Neural crest cell (in vitro differentiated cells): ENCODE data around the gene FN1. TPM values are rescaled to one million over a fixed set of nuclear protein-coding genes. Genes with fewer than 3 reads are reported as not detected.

ENCODE experiments used
- DNase-seq: peaks from one replicate; pipeline ENCODE4 v3.0.0; 2021; ENCODE audit warnings: low read depth, mixed read lengths, low spot score
- H3K27ac Mint-ChIP-seq: one replicate; pipeline ENCODE4 v1.8.0; 2021; ENCODE audit warnings: mild to moderate bottlenecking, mixed read lengths; ENCODE audit not compliant: unreplicated experiment
- H3K27me3 Mint-ChIP-seq: 2 replicates; pipeline ENCODE4 v1.8.0; 2021; ENCODE audit warnings: low read depth, mild to moderate bottlenecking, mixed read lengths
- H3K36me3 Mint-ChIP-seq: 2 replicates; pipeline ENCODE4 v1.8.0; 2021; ENCODE audit warnings: low read depth, mild to moderate bottlenecking, mixed read lengths
- H3K4me1 Mint-ChIP-seq: 2 replicates; pipeline ENCODE4 v1.8.0; 2021; ENCODE audit warnings: mixed read lengths
- H3K4me3 Mint-ChIP-seq: one replicate; pipeline ENCODE4 v1.8.0; 2021; ENCODE audit warnings: mild to moderate bottlenecking, mixed read lengths
- H3K9me3 Mint-ChIP-seq: 2 replicates; pipeline ENCODE4 v1.8.0; 2021; ENCODE audit warnings: mixed read lengths
- total RNA-seq: library from RNA; stranded (reverse); gene quantifications from 2 replicates; pipeline ENCODE4 v1.2.1, GENCODE V29; 2021
- TF ChIP-seq, protein P1 (sequence below): fragments of 200-600 bp; sonication (generic); conservative IDR thresholded peaks from 2 replicates; pipeline ENCODE4 v1.5.0; 2021; ENCODE audit warnings: antibody characterized with exemption, mild to moderate bottlenecking

FN1 gene
- total RNA-seq, 1 donor from 2014 or later = 103 TPM

DNA sequence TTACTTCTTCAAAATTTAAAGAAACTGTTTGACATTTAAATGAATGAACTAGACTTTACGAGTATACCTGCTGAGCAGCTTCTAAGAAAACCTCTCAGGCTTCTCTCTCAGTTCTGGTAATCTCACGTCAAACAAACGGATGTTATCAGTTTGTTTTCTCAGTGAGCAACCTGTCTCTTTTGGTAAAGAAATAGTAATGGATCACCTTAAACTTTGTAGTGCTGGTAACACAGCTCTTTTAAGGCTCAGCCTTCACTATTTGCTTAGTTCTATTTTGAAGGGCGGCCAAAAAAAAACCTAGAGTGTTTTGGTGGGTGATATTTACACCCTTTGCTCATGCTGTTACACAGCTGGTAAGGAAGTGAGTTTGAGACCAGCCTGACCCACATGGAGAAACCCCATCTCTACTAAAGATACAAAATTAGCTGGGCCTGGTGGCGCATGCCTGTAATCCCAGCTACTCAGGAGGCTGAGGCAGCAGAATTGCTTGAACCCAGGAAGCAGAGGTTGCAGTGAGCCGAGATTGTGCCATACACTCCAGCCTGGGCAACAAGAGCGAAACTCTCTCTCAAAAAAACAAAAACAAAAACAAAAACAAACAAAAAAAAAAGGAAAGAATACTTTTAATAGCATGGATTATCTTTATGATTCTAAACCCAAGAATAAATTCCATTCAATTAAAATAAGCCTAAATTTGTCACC, 15.9 kb downstream of the FN1 start:
- H3K4me1 Mint-ChIP-seq = no peaks in the 10 kb centered on the region
- TF ChIP-seq, protein P1, sequence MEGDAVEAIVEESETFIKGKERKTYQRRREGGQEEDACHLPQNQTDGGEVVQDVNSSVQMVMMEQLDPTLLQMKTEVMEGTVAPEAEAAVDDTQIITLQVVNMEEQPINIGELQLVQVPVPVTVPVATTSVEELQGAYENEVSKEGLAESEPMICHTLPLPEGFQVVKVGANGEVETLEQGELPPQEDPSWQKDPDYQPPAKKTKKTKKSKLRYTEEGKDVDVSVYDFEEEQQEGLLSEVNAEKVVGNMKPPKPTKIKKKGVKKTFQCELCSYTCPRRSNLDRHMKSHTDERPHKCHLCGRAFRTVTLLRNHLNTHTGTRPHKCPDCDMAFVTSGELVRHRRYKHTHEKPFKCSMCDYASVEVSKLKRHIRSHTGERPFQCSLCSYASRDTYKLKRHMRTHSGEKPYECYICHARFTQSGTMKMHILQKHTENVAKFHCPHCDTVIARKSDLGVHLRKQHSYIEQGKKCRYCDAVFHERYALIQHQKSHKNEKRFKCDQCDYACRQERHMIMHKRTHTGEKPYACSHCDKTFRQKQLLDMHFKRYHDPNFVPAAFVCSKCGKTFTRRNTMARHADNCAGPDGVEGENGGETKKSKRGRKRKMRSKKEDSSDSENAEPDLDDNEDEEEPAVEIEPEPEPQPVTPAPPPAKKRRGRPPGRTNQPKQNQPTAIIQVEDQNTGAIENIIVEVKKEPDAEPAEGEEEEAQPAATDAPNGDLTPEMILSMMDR = no peak
- H3K36me3 Mint-ChIP-seq = peaks cover 17% of the 10 kb centered on the region

DNA sequence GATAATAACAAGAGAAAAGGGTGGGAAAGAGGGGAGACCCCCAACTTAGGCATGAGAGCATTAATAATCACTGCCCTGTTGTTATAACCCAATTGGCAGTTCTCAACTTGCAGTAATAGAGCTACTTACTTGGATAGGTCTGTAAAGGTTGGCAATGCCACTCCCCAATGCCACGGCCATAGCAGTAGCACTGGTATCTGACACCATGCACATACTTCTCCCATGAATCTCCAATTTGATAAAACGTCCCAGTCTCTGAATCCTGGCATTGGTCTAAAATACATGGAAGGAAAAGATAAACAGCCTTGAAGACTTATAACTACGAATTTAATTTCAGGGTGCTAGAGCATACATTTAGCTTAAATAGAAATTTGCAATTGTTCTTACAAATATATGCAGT, 16.8 kb downstream of the FN1 start:
- TF ChIP-seq, protein P1 = no peak
- H3K4me1 Mint-ChIP-seq = no peaks in the 10 kb centered on the region

More for the DNA sequence above, 15.9 kb downstream of the FN1 start:
- Mint-ChIP-seq H3K27ac (no peak overlapping the region), H3K4me3 (no peak overlapping the region), H3K9me3 (no peaks in the 10 kb centered on the region), H3K27me3 (no peaks in the 10 kb centered on the region)
- DNase-seq = no peak

DNA sequence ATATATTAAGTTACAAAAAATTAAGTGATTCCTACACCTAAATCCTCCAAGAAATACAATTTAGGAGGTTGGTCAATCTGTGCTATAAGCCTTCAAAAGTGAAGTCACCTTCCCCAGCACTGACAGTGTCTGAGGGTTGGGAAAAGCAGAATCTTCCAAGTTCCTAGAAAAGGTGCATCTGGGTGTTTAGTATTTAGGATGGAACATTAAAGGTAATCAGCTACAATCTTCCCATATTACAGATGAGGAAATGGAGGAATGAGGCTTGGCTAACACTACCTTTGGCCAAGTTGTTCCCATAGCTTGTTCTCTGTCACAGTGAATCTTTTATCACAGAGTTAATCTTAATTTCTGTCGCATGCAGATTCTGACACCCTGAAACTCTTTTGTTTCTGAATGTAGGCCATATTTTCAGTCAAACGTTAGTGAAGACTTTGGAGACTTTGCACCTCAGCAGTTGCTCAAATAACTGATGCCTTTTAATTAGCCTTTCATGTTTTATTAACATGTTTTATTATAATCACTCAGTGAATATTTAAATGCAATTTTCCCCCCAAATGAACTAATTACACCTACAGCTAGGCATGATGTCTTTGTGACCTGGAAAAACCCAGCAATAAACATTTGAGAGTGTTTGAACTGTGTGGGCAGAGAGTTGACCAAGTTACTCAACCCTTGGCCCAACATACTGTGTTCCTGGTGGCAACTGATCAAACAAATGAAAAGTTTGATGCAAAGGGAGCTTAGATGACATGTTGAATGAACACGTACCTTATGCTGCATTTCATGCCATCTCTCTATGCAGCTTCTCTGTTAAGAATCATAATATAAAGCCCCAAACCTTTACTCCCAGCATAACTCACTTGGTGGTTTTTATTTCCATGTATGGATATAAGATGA, 17.6 kb downstream of the FN1 start:
- Mint-ChIP-seq H3K4me3 (no peak overlapping the region), H3K36me3 (peaks cover 9% of the 10 kb centered on the region)

More for the DNA sequence above, 16.8 kb downstream of the FN1 start:
- Mint-ChIP-seq H3K27me3 (no peaks in the 10 kb centered on the region), H3K4me3 (no peak overlapping the region), H3K9me3 (no peaks in the 10 kb centered on the region), H3K27ac (no peak overlapping the region), H3K36me3 (peaks cover 12% of the 10 kb centered on the region)
- no peak for DNase-seq

DNA sequence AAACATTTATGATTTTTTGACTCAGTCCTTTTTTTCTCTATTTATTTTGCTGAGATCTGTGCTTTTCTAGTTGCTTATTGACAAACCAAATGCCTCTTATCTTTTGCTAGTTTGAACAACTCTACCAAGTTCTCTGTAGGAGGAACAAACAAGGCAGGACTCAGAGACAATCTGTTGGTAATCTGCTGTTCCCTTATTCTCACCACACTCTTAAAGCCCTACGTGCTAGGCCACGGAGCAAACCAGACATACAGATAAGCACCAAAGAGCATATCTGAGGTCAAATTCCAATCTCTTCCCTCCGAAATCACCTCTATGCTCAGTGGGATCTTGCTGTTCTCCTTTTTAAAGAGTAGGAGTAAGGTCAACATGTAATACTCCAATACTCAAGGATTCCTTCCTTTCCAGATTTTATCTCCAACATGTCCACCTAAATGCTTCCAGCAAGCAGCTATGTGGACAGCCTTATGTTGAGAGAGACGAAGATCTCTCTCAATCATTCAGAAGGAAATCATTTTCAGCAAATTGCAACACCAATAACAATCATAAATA, 18.4 kb downstream of the FN1 start:
- TF ChIP-seq, protein P1 = no peak
- H3K36me3 Mint-ChIP-seq = peaks cover 9% of the 10 kb centered on the region
- H3K9me3 Mint-ChIP-seq = no peaks in the 10 kb centered on the region
- no peaks in the 10 kb centered on the region for H3K4me1 Mint-ChIP-seq
- H3K4me3 Mint-ChIP-seq = no peak overlapping the region
- no peak for DNase-seq
- H3K27ac Mint-ChIP-seq = no peak overlapping the region
- H3K27me3 Mint-ChIP-seq = no peaks in the 10 kb centered on the region

More for the DNA sequence above, 17.6 kb downstream of the FN1 start:
- no peak for DNase-seq
- TF ChIP-seq, protein P1 = no peak
- Mint-ChIP-seq H3K27ac (no peak overlapping the region), H3K9me3 (no peaks in the 10 kb centered on the region), H3K27me3 (no peaks in the 10 kb centered on the region), H3K4me1 (no peaks in the 10 kb centered on the region)

DNA sequence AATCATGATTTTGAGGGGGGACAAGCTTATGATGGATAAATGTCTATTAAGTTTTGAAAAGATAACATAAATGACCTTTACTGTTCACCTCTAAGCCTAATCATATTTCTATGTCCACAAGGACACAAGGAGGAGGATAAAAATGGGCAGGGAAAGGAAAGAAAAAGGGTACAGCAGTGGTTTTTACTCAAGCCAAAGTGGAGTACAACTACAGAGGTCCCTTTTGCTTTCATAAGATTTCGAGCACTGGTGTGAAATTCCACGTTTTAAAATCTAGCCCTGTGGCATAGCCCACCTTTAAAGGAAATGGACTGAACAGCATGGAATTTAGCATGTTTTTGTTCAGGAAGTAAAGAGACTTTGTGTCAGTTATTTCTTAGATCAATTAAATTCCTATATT, 19.2 kb downstream of the FN1 start:
- H3K4me3 Mint-ChIP-seq = no peak overlapping the region
- no peaks in the 10 kb centered on the region for H3K27me3 Mint-ChIP-seq
- TF ChIP-seq, protein P1 = no peak
- no peaks in the 10 kb centered on the region for H3K4me1 Mint-ChIP-seq
- H3K27ac Mint-ChIP-seq = no peak overlapping the region
- H3K9me3 Mint-ChIP-seq = no peaks in the 10 kb centered on the region
- DNase-seq = no peak
- peaks cover 6% of the 10 kb centered on the region for H3K36me3 Mint-ChIP-seq
